IMR-90 (cell line): ENCODE measurements around the gene CTNNAL1. TPM values are rescaled to one million over a fixed set of nuclear protein-coding genes. Genes with fewer than 3 reads are reported as not detected.

Source experiments
- ATAC-seq: fragments of 200-7000 bp; cut with Tn5 transposase; 2 replicates; pipeline ENCODE4 v1.9.1; 2020; ENCODE audit warnings: low read depth, mild to moderate bottlenecking, moderate library complexity
- BruUV-seq: library from RNA; stranded (reverse); fragments of 400-500 nt; replicated peaks from 2 replicates; lab custom pipeline; 2021; lab: Mats Ljungman, UMichigan
- CTCF ChIA-PET: fragments of 300-600 bp; formaldehyde crosslinking; extraction: SDS; loops from one replicate; lab custom pipeline; 2021; ENCODE audit warnings: antibody characterized with exemption; lab: Yijun Ruan, JAX
- POLR2A ChIA-PET: fragments of 300-600 bp; sonication (Branson Sonifier 250); formaldehyde crosslinking; loops from one replicate; lab custom pipeline; 2022; ENCODE audit warnings: antibody characterized with exemption; ENCODE audit not compliant: unreplicated experiment; lab: Charles Lee
- DNase-seq: peaks from one replicate; pipeline ENCODE4 v3.0.0; 2013
- H2AFZ ChIP-seq: replicated peaks from 2 replicates; pipeline ENCODE3; 2013; ENCODE audit warnings: low read length, mild to moderate bottlenecking; ENCODE audit not compliant: poor library complexity
- H2AK5ac ChIP-seq: 2 replicates; pipeline ENCODE4 v1.6.1; 2013; ENCODE audit warnings: low read depth, low read length, inconsistent platforms
- H2AK9ac ChIP-seq: replicated peaks from 2 replicates; pipeline ENCODE3; 2013; ENCODE audit warnings: mild to moderate bottlenecking, low read depth, low read length, moderate library complexity; ENCODE audit not compliant: poor library complexity
- H2BK120ac ChIP-seq: 2 replicates; pipeline ENCODE4 v1.6.1; 2013; ENCODE audit warnings: low read depth, low read length, inconsistent platforms
- H2BK15ac ChIP-seq: 3 replicates; pipeline ENCODE4 v1.6.1; 2013; ENCODE audit warnings: low read depth, low read length, inconsistent platforms
- H2BK20ac ChIP-seq: 2 replicates; pipeline ENCODE4 v1.6.1; 2013; ENCODE audit warnings: low read depth, mild to moderate bottlenecking, inconsistent platforms, low read length, moderate library complexity
- H2BK5ac ChIP-seq: 2 replicates; pipeline ENCODE4 v1.6.1; 2013; ENCODE audit warnings: mild to moderate bottlenecking, low read depth, low read length, inconsistent platforms; ENCODE audit not compliant: poor library complexity, severe bottlenecking
- H3K14ac ChIP-seq: replicated peaks from 2 replicates; pipeline ENCODE4 v1.6.1; 2013; ENCODE audit warnings: low read depth, low read length, inconsistent platforms
- H3K18ac ChIP-seq: 2 replicates; pipeline ENCODE4 v1.6.1; 2013; ENCODE audit warnings: low read depth, low read length, control low read depth
- H3K23ac ChIP-seq: 2 replicates; pipeline ENCODE4 v1.6.1; 2013; ENCODE audit warnings: low read depth, low read length, inconsistent platforms
- H3K27ac ChIP-seq: 2 replicates; pipeline ENCODE4 v1.5.1; 2013; ENCODE audit warnings: mild to moderate bottlenecking, control low read depth, low read length; ENCODE audit not compliant: insufficient read depth
- H3K27me3 ChIP-seq: 2 replicates; pipeline ENCODE4 v1.6.1; 2013; ENCODE audit warnings: low read length; ENCODE audit not compliant: control insufficient read depth, insufficient read depth
- H3K36me3 ChIP-seq: 2 replicates; pipeline ENCODE4 v1.6.1; 2013; ENCODE audit warnings: low read length, mixed read lengths; ENCODE audit not compliant: control insufficient read depth, insufficient read depth
- H3K4ac ChIP-seq: 2 replicates; pipeline ENCODE4 v1.6.1; 2013; ENCODE audit warnings: low read depth, low read length, inconsistent platforms
- H3K4me1 ChIP-seq: 2 replicates; pipeline ENCODE4 v1.6.1; 2013; ENCODE audit warnings: low read length, mixed read lengths; ENCODE audit not compliant: control insufficient read depth, insufficient read depth
- H3K4me2 ChIP-seq: 2 replicates; pipeline ENCODE4 v1.6.1; 2013; ENCODE audit warnings: low read depth, mild to moderate bottlenecking, control low read depth, low read length, moderate library complexity
- H3K4me3 ChIP-seq: 2 replicates; pipeline ENCODE4 v1.5.1; 2013; ENCODE audit warnings: low read depth, mild to moderate bottlenecking, control low read depth, low read length, moderate library complexity; ENCODE audit not compliant: insufficient read depth
- H3K56ac ChIP-seq: 2 replicates; pipeline ENCODE4 v1.6.1; 2013; ENCODE audit warnings: low read length, inconsistent platforms; ENCODE audit not compliant: insufficient read depth; ENCODE audit errors: extremely low read depth
- H3K79me1 ChIP-seq, 2 experiments: 2 replicates each; pipeline ENCODE4 v1.6.1; 2013; ENCODE audit warnings: low read length in 2 of 2, inconsistent platforms in 1 of 2, low read depth in 1 of 2
- H3K9ac ChIP-seq: 2 replicates; pipeline ENCODE4 v1.6.1; 2013; ENCODE audit warnings: low read depth, low read length, control low read depth
- H3K9me1 ChIP-seq: 2 replicates; pipeline ENCODE4 v1.6.1; 2013; ENCODE audit warnings: low read length, inconsistent platforms; ENCODE audit not compliant: insufficient read depth
- H3K9me3 ChIP-seq: 2 replicates; pipeline ENCODE4 v1.6.1; 2013; ENCODE audit warnings: low read length; ENCODE audit not compliant: control insufficient read depth, insufficient read depth
- H4K20me1 ChIP-seq: 2 replicates; pipeline ENCODE4 v1.6.1; 2013; ENCODE audit warnings: low read length, inconsistent platforms; ENCODE audit not compliant: insufficient read depth
- H4K5ac ChIP-seq: 2 replicates; pipeline ENCODE4 v1.6.1; 2013; ENCODE audit warnings: mild to moderate bottlenecking, low read depth, low read length, control low read depth
- H4K8ac ChIP-seq, 2 experiments: 2 replicates each; pipeline ENCODE4 v1.6.1; 2013; ENCODE audit warnings: low read depth in 2 of 2, low read length in 2 of 2, control low read depth in 1 of 2, inconsistent platforms in 1 of 2
- H4K91ac ChIP-seq: 2 replicates; pipeline ENCODE4 v1.6.1; 2013; ENCODE audit warnings: low read depth, low read length, inconsistent platforms; ENCODE audit not compliant: insufficient read depth
- BHLHE40 ChIP-seq: fragments of 150-350 bp; IDR thresholded peaks from 2 replicates; pipeline ENCODE4 v1.6.1; 2016; ENCODE audit warnings: mild to moderate bottlenecking, low read depth, low read length
- CEBPB ChIP-seq: IDR thresholded peaks from 2 replicates; pipeline ENCODE4 v1.6.1; 2012; ENCODE audit warnings: low read depth, low read length, improper control_type of control experiment
- FOS ChIP-seq: fragments of 150-350 bp; IDR thresholded peaks from 2 replicates; pipeline ENCODE4 v1.6.1; 2016; ENCODE audit warnings: low read depth, low read length
- MAZ ChIP-seq: IDR thresholded peaks from 2 replicates; pipeline ENCODE4 v1.6.1; 2012; ENCODE audit warnings: low read depth, mild to moderate bottlenecking, low read length, improper control_type of control experiment, moderate library complexity, borderline replicate concordance
- MXI1 ChIP-seq: IDR thresholded peaks from 2 replicates; pipeline ENCODE4 v1.6.1; 2012; ENCODE audit warnings: low read depth, mild to moderate bottlenecking, low read length, moderate library complexity, borderline replicate concordance
- RAD21 ChIP-seq: IDR thresholded peaks from 2 replicates; pipeline ENCODE4 v1.6.1; 2012; ENCODE audit warnings: low read length, improper control_type of control experiment
- RCOR1 ChIP-seq: IDR thresholded peaks from 2 replicates; pipeline ENCODE4 v1.6.1; 2012; ENCODE audit warnings: mild to moderate bottlenecking, low read length, improper control_type of control experiment; ENCODE audit not compliant: insufficient replicate concordance
- RFX5 ChIP-seq: IDR thresholded peaks from 2 replicates; pipeline ENCODE4 v1.8.0; 2012; ENCODE audit warnings: low read depth, mild to moderate bottlenecking, low read length, moderate library complexity
- SMC3 ChIP-seq: fragments of 150-350 bp; IDR thresholded peaks from 2 replicates; pipeline ENCODE4 v1.6.1; 2016; ENCODE audit warnings: low read depth, mild to moderate bottlenecking, antibody characterized with exemption, low read length, moderate library complexity
- WGBS, 2 experiments: methylation state at CpG; one replicate each; pipeline versions ENCODE4 v1.1.5 to v1.1.7; 2013; ENCODE audit warnings: missing lambda C conversion rate in 2 of 2; ENCODE audit not compliant: insufficient read length in 1 of 2; ENCODE audit errors: extremely low coverage in 2 of 2; 5-methylcytosine and 5-hydroxymethylcytosine counted together
- dilution Hi-C: fragments of 300-500 bp; cut with HindIII; formaldehyde crosslinking; loops from one replicate; pipeline ENCODE4 v1.14.3; 2018; ENCODE audit warnings: low sequenced_read_pairs; ENCODE audit not compliant: unreplicated experiment
- in situ Hi-C: fragments of 300-500 bp; cut with MboI; formaldehyde crosslinking; loops from 3 replicates; pipeline ENCODE4 v1.14.3; 2019; ENCODE audit warnings: low sequenced_read_pairs, inconsistent platforms, mixed read lengths
- intact Hi-C: fragments of 100-400 bp; cut with micrococcal nuclease; formaldehyde crosslinking; loops from 2 replicates; pipeline ENCODE4 v1.10.0; 2022
- polyA plus RNA-seq, 3 experiments: library from polyadenylated mRNA; depleted of rRNA; stranded (reverse); fragments of >200 nt; gene quantifications; 2 replicates each; pipeline ENCODE4 v1.2.3, GENCODE V29; 2012; ENCODE audit warnings: low replicate concordance in 1 of 3
- total RNA-seq: library from RNA; depleted of rRNA; stranded (reverse); fragments of >200 nt; gene quantifications from 2 replicates; pipeline ENCODE4 v1.2.3, GENCODE V29; 2012

Gene CTNNAL1
- total and polyA plus RNA-seq, 2 of the 4 experiments (the other 2 are of a cell fraction) = 72.3 to 131 TPM

DNA sequence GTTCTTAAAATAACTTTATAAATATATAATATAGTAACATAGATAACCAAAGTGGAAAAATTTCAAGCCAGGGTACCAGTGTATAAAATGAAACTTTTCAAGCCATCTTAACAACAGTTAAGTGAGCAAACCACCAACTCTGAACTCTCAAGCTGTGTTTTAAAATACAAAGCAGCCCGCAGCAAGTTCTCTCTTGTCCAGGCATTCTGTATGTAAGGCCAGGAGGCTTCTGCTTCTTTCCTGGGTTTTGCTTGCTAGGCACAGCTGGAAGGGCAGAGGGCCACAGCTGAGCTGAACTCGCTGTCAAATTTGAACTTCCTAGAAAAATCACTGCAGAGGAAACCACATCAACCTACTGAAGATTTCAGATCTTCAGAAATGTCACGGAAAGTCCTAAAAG is 6.8 kb upstream of the CTNNAL1 start:
- Histone ChIP-seq H3K4me3 (no peak overlapping the region), H2AFZ (no peak overlapping the region), H3K36me3 (peaks cover 6% of the 10 kb centered on the region), H3K4me2 (no peak overlapping the region), H3K9me1 (peaks cover 3% of the 10 kb centered on the region; the same call in 1 of the 2 replicates), H3K79me1 (peaks cover 24 to 36% of the 10 kb centered on the region in 2 experiments), H3K14ac (no peak overlapping the region), H2AK5ac (no peak overlapping the region), H2AK9ac (no peak overlapping the region), H2BK20ac (no peak overlapping the region), H3K27ac (no peak overlapping the region), H3K23ac (no peak overlapping the region), H2BK5ac (no peak overlapping the region), H2BK120ac (no peak overlapping the region), H3K18ac (no peak overlapping the region), H3K27me3 (no peaks in the 10 kb centered on the region), H3K56ac (no peak overlapping the region), H4K20me1 (no peaks in the 10 kb centered on the region; the same call in 1 of the 2 replicates), H3K4me1 (peaks cover 3% of the 10 kb centered on the region), H3K9ac (no peak overlapping the region), H3K9me3 (no peaks in the 10 kb centered on the region), H3K4ac (no peak overlapping the region), H2BK15ac (no peak overlapping the region), H4K5ac (no peak overlapping the region), H4K91ac (no peak overlapping the region), H4K8ac (no peak overlapping the region)
- no peak for TF ChIP-seq MAZ
- no peak for TF ChIP-seq CEBPB
- TF ChIP-seq MXI1 = no peak
- TF ChIP-seq RFX5 = no peak
- TF ChIP-seq FOS = no peak
- no peak for TF ChIP-seq RCOR1
- no peak for TF ChIP-seq BHLHE40
- TF ChIP-seq SMC3 = no peak
- TF ChIP-seq RAD21 = no peak
- intact Hi-C loops = no loop called here
- in situ Hi-C loops = no loop called here
- dilution Hi-C loops = no loop called here
- ATAC-seq = no peak
- BruUV-seq = no TSS peak
- WGBS, 2 experiments = no CpG with 5 or more reads among the region's 3 CpGs
- CTCF ChIA-PET = no interaction called here
- POLR2A ChIA-PET = no interaction called here
- DNase-seq = no peak
